GM23338 (cell line): ENCODE data around the gene TFIP11. TPM values are rescaled to one million over a fixed set of nuclear protein-coding genes. Genes with fewer than 3 reads are reported as not detected.
A peak's percentile ranks its signal among the peaks of the same experiment; 100 is the strongest.

Source experiments
- ATAC-seq: fragments of 200-7000 bp; cut with Tn5 transposase; 3 replicates; pipeline ENCODE4 v1.9.1; 2020
- DNase-seq: peaks from one replicate; pipeline ENCODE4 v3.0.0-alpha.2; 2015; ENCODE audit warnings: low spot score
- H2AFZ ChIP-seq: fragments of 200-600 bp; sonication (generic); 2 replicates; pipeline ENCODE4 v1.8.0; 2016; ENCODE audit warnings: antibody characterized with exemption, mild to moderate bottlenecking, moderate library complexity
- H3F3A ChIP-seq: fragments of 200-600 bp; sonication (generic); replicated peaks from 2 replicates; pipeline ENCODE4 v1.8.0; 2017; ENCODE audit warnings: antibody characterized with exemption, mixed run types, low read depth
- H3K27ac ChIP-seq: fragments of 200-600 bp; sonication (generic); 2 replicates; pipeline ENCODE4 v1.6.1; 2016; ENCODE audit warnings: low read depth
- H3K27me3 ChIP-seq: fragments of 200-600 bp; sonication (generic); 2 replicates; pipeline ENCODE4 v1.8.0; 2016; ENCODE audit warnings: mild to moderate bottlenecking, mixed run types, moderate library complexity; ENCODE audit not compliant: insufficient read depth
- H3K36me3 ChIP-seq: fragments of 200-600 bp; sonication (generic); 2 replicates; pipeline ENCODE4 v1.8.0; 2016; ENCODE audit warnings: mild to moderate bottlenecking; ENCODE audit not compliant: insufficient read depth
- H3K4me1 ChIP-seq: fragments of 200-600 bp; sonication (generic); 2 replicates; pipeline ENCODE4 v1.8.0; 2016; ENCODE audit warnings: mild to moderate bottlenecking, moderate library complexity; ENCODE audit not compliant: insufficient read depth
- H3K4me2 ChIP-seq: fragments of 200-600 bp; sonication (generic); 2 replicates; pipeline ENCODE4 v1.7.1; 2017; ENCODE audit warnings: mixed run types
- H3K4me3 ChIP-seq: fragments of 200-600 bp; sonication (generic); 2 replicates; pipeline ENCODE4 v1.6.1; 2016; ENCODE audit warnings: mixed run types
- H3K79me2 ChIP-seq: fragments of 200-600 bp; sonication (generic); replicated peaks from 2 replicates; pipeline ENCODE4 v1.8.0; 2017; ENCODE audit warnings: mild to moderate bottlenecking; ENCODE audit not compliant: insufficient read depth
- H3K9me2 ChIP-seq: fragments of 200-600 bp; sonication (generic); 2 replicates; pipeline ENCODE4 v1.8.0; 2017; ENCODE audit not compliant: insufficient read depth
- H4K20me1 ChIP-seq: fragments of 200-600 bp; sonication (generic); replicated peaks from 2 replicates; pipeline ENCODE4 v1.8.0; 2017; ENCODE audit warnings: mild to moderate bottlenecking; ENCODE audit not compliant: insufficient read depth
- H3K27ac Mint-ChIP-seq: 2 replicates; pipeline ENCODE4 v1.8.0; 2020; ENCODE audit warnings: inconsistent platforms, mild to moderate bottlenecking, moderate library complexity, mixed read lengths
- H3K27me3 Mint-ChIP-seq: 3 replicates; pipeline ENCODE4 v1.8.0; 2022; ENCODE audit warnings: low read depth, mild to moderate bottlenecking, moderate library complexity, mixed read lengths, inconsistent platforms; ENCODE audit not compliant: insufficient read depth, poor library complexity
- H3K36me3 Mint-ChIP-seq: 3 replicates; pipeline ENCODE4 v1.8.0; 2021; ENCODE audit warnings: low read depth, mild to moderate bottlenecking, inconsistent platforms, moderate library complexity, mixed read lengths
- H3K4me1 Mint-ChIP-seq: 3 replicates; pipeline ENCODE4 v1.8.0; 2020; ENCODE audit warnings: mild to moderate bottlenecking, inconsistent platforms, mixed read lengths
- H3K4me3 Mint-ChIP-seq: 3 replicates; pipeline ENCODE4 v1.8.0; 2021; ENCODE audit warnings: moderate library complexity, mild to moderate bottlenecking, inconsistent platforms, mixed read lengths
- H3K9me3 Mint-ChIP-seq: 3 replicates; pipeline ENCODE4 v1.8.0; 2020; ENCODE audit warnings: moderate library complexity, mild to moderate bottlenecking, inconsistent platforms, mixed read lengths
- CREB1 ChIP-seq: fragments of 250-450 bp; sonication (Bioruptor Pico); IDR thresholded peaks from 2 replicates; pipeline ENCODE4 v1.5.0; 2020; ENCODE audit warnings: low read depth, mild to moderate bottlenecking, moderate library complexity
- EZH2 ChIP-seq: fragments of 200-600 bp; sonication (generic); IDR thresholded peaks from one replicate; pipeline ENCODE4 v1.8.0; 2017; ENCODE audit warnings: antibody characterized with exemption, mild to moderate bottlenecking, low read depth; ENCODE audit not compliant: unreplicated experiment
- EZH2phosphoT487 ChIP-seq: fragments of 200-600 bp; sonication (generic); IDR thresholded peaks from one replicate; pipeline ENCODE4 v1.8.1; 2018; ENCODE audit warnings: antibody characterized with exemption; ENCODE audit not compliant: unreplicated experiment
- JUNB ChIP-seq: IDR thresholded peaks from one replicate; pipeline ENCODE4 v1.6.1; 2016; ENCODE audit warnings: antibody characterized with exemption; ENCODE audit not compliant: unreplicated experiment
- REST ChIP-seq: IDR thresholded peaks from one replicate; pipeline ENCODE4 v1.6.1; 2018; ENCODE audit warnings: antibody characterized with exemption; ENCODE audit not compliant: unreplicated experiment
- STAT1 ChIP-seq: IDR thresholded peaks from one replicate; pipeline ENCODE4 v1.6.1; 2016; ENCODE audit warnings: antibody characterized with exemption; ENCODE audit not compliant: unreplicated experiment
- ZNF331 ChIP-seq: fragments of 250-450 bp; sonication (Bioruptor Pico); IDR thresholded peaks from 2 replicates; pipeline ENCODE4 v1.5.0; 2020; ENCODE audit warnings: low read depth, mild to moderate bottlenecking, moderate library complexity
- polyA plus RNA-seq: library from polyadenylated mRNA; unstranded; fragments of >200 nt; fragmentation: Nextera tagmentation; extraction: Ambion mirVana; gene quantifications from 2 replicates; pipeline ENCODE4 v1.2.1, GENCODE V29; 2016
- total RNA-seq: library from RNA; depleted of rRNA; stranded (reverse); fragments of >200 nt; shearing (Covaris generic); gene quantifications from 2 replicates; pipeline ENCODE4 v1.2.3, GENCODE V29; 2014
- TF ChIP-seq, protein P1 (sequence below), 2 experiments: fragments of 200-600 bp in 1 of 2; sonication (generic) in 1 of 2; conservative IDR thresholded peaks; 2 replicates each; pipeline versions ENCODE4 v1.5.1 to v1.6.1; 2016 to 2017; ENCODE audit warnings: antibody characterized with exemption in 2 of 2, low read depth in 2 of 2, mild to moderate bottlenecking in 2 of 2, moderate library complexity in 1 of 2

TFIP11 gene
- total and polyA plus RNA-seq, 2 experiments from 2014 or later: 17.1 to 26.2 TPM

GRCh38 chr22:26550498-26551033 is 38.3 kb upstream of the TFIP11 start (continued):
- no peak for TF ChIP-seq STAT1
- TF ChIP-seq REST: no peak
- no peak for TF ChIP-seq EZH2
- no peak for TF ChIP-seq EZH2phosphoT487

- peak overlapping the region; percentile 48; the same call in 1 of the 2 replicates for H3K4me2 ChIP-seq
- no peak overlapping the region for H3K4me3 ChIP-seq
- peak overlapping the region; percentile 91 for H3K27ac ChIP-seq
- ATAC-seq: no peak
- H3K36me3 ChIP-seq: no peaks in the 10 kb centered on the region
- peaks cover 52% of the 10 kb centered on the region for H3K4me1 ChIP-seq
- peaks cover 31% of the 10 kb centered on the region; the same call in 1 of the 2 replicates for H3F3A ChIP-seq
- no peaks in the 10 kb centered on the region for H3K27me3 ChIP-seq
- H3K9me2 ChIP-seq: no peaks in the 10 kb centered on the region
- H3K9me3 Mint-ChIP-seq: no peaks in the 10 kb centered on the region
- H3K27me3 Mint-ChIP-seq: peaks cover 11% of the 10 kb centered on the region
- H3K79me2 ChIP-seq: peaks cover 97% of the 10 kb centered on the region
- no peak overlapping the region for H2AFZ ChIP-seq
- H3K36me3 Mint-ChIP-seq: peaks cover 11% of the 10 kb centered on the region
- H3K27ac Mint-ChIP-seq: peak overlapping the region; percentile 69
- DNase-seq: no peak
- H4K20me1 ChIP-seq: peaks cover 25% of the 10 kb centered on the region
- H3K4me3 Mint-ChIP-seq: no peak overlapping the region
- TF ChIP-seq REST (no peak), JUNB (no peak), ZNF331 (CRISPR knock-in tag) (no peak), CREB1 (no peak), EZH2 (no peak), EZH2phosphoT487 (no peak)
- TF ChIP-seq, protein P1, sequence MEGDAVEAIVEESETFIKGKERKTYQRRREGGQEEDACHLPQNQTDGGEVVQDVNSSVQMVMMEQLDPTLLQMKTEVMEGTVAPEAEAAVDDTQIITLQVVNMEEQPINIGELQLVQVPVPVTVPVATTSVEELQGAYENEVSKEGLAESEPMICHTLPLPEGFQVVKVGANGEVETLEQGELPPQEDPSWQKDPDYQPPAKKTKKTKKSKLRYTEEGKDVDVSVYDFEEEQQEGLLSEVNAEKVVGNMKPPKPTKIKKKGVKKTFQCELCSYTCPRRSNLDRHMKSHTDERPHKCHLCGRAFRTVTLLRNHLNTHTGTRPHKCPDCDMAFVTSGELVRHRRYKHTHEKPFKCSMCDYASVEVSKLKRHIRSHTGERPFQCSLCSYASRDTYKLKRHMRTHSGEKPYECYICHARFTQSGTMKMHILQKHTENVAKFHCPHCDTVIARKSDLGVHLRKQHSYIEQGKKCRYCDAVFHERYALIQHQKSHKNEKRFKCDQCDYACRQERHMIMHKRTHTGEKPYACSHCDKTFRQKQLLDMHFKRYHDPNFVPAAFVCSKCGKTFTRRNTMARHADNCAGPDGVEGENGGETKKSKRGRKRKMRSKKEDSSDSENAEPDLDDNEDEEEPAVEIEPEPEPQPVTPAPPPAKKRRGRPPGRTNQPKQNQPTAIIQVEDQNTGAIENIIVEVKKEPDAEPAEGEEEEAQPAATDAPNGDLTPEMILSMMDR (conservative IDR thresholded peaks at IDR 0.05; ENCODE audit: low read depth in 2 of 2): no peak
- H3K4me1 Mint-ChIP-seq: peaks cover 55% of the 10 kb centered on the region
Observed at GRCh38 chr22:26549902-26550497, 37.7 kb upstream of the TFIP11 start.
